Measurements from ENCODE around the gene ZNF511.
"Not testable (repeated sequence)": the region's sequence is repeated elsewhere in the genome, so short reads cannot be mapped to it uniquely, and the experiment has no call there.

The ZNF511 gene

DNA sequence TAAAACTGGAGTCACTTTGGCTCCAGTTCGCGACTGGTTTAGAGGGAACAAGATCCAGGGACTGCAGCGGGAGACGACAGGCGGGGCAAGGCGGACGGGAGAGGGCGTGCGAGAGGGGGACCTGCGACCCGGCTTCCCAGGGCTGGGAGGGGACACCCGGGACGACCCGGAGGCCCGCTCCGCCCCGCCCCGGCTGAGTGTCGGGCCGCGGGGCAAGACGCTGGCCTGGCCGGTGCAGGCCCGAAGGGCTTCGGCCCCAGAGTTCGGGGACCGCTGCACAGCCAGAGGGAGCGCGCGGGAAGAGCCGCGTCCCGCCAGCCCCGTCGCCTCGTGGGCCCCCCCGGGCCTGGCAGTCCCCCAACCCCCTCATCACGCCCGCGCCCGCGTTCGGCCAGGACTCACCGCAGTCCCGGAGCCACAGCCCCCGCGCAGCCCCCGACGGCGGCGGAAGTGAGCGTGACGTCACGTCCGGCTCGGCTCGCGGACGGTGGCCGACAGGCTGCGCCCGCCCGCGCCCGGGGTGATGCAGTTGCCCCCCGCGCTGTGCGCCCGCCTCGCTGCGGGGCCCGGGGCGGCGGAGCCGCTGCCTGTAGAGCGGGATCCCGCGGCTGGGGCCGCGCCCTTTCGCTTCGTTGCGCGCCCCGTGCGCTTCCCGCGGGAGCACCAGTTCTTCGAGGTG is at the start of gene ZNF511, which contains the start of gene TUBGCP2:
Gene ZNF511, plus strand, starts transcription at position 494 of the 679 bp plus-strand sequence. Its CDS starts 30 bp downstream, at position 524.
Gene TUBGCP2, minus strand, starts transcription at position 452 of the 679 bp plus-strand sequence. CDS start 5,931 bp downstream, outside the sequence.
- DNase-seq (ENCODE audit: low read depth in 2 of 3, low spot score in 1 of 3) = peak; percentile 74 to 80 (median 79)

GRCh38 chr10:133259602-133259989 is 49.1 kb upstream of the ZNF511 start:
- DNase-seq (ENCODE audit: low read depth in 2 of 3, low spot score in 1 of 3) = no peak

GRCh38 chr10:133260895-133261725 is 47.6 kb upstream of the ZNF511 start:
- DNase-seq (ENCODE audit: low read depth in 2 of 3, low spot score in 1 of 3) = peak; percentile 40 to 63 (median 61)

DNA sequence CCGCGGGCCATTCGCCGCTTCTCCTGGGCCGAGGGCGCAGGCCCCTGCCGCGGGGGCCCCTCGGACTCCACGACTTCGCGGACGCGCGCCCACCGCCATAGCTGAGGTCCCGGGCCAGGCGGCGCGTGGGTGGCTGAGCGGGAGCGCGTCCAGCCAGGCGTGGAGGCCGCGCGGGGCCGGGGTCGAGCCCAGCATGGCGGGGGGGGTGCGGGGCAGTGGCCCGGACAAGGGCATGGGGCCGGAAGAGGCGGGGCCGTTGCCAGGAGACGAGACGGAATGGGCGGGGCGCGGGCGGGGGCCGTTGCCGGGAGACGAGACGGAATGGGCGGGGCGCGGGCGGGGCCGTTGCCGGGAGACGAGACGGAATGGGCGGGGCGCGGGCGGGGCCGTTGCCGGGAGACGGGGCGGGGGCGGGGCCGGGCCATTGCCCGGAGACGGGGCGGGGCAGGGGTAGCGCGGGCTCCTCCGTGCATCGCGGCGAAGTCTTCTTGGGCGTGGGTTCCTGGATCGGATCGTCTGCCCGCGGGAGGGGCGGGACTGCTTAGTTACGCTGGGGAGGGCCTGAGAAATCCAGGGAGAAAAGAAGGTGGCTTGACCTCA is 46.9 kb upstream of the ZNF511 start:
- peak; percentile 72 to 86 (median 83) for DNase-seq (ENCODE audit: low read depth in 2 of 3, low spot score in 1 of 3)

DNA sequence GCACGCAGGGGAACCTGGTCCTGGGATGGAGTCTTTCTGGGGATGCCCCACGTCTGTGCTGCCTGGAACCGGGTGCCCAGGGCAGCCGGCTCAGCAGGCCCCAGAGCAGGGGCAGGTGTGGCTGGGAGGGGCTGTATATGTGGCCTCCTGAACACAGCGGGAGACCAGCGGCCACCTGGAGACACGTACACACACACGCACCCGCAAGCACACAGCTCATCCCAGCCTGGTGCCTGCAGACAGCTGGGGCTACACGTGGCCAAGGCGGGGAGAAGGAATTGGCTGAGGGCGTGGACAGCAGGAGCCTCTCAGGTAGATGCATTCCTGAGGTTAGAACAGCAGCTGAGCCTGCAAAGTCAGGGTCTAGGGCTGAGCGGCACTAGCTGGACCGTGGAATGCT is 46.0 kb upstream of the ZNF511 start:
- no peak for DNase-seq (ENCODE audit: low read depth in 2 of 3, low spot score in 1 of 3)

DNA sequence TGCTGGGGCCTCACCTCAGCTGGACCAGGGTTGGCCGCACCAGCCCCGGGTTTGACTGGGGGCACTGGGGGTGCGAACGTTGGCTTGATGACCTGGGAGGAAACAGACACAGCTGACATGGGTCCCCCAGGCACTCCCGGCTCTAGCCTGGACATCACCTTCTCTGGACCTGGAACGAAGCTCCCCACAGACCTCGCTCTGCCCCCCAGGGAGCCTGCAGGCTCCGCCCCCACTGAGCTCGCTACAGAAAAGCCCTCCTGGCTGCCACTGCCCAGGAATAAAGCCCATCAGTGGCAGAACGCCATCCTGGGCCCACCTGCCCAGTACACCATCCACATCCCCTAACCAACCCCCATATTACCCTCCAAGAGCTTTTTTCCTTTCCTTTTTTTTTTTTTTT is 45.0 kb upstream of the ZNF511 start:
- DNase-seq (ENCODE audit: low read depth in 2 of 3, low spot score in 1 of 3) = no peak

DNA sequence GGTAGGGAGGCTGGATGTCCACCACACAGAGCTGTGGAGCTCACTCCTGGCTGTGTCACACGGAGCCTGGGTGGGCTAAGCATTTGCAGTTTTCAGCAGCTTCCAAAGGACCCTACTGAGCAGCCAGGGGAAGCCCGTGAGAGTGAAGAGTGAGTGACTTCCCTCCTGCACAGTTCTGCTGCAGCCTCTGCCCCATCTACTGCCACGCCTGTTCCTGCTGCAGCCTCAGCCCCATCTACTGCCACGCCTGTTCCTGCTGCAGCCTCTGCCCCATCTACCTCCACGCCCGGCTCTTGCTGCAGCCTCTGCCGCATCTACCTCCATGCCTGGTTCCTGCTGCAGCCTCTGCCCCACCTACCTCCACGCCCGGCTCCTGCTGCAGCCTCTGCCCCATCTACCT is 44.3 kb upstream of the ZNF511 start:
- DNase-seq (ENCODE audit: low read depth in 2 of 3, low spot score in 1 of 3) = no peak

GRCh38 chr10:133265052-133265451 is 43.7 kb upstream of the ZNF511 start:
- not testable (repeated sequence) for DNase-seq (ENCODE audit: low read depth in 2 of 3, low spot score in 1 of 3)

GRCh38 chr10:133266056-133266795 is 42.5 kb upstream of the ZNF511 start:
- DNase-seq (ENCODE audit: low read depth in 2 of 3, low spot score in 1 of 3) = no peak

GRCh38 chr10:133267293-133267692 is 41.4 kb upstream of the ZNF511 start:
- no peak for DNase-seq (ENCODE audit: low read depth in 2 of 3, low spot score in 1 of 3)

DNA sequence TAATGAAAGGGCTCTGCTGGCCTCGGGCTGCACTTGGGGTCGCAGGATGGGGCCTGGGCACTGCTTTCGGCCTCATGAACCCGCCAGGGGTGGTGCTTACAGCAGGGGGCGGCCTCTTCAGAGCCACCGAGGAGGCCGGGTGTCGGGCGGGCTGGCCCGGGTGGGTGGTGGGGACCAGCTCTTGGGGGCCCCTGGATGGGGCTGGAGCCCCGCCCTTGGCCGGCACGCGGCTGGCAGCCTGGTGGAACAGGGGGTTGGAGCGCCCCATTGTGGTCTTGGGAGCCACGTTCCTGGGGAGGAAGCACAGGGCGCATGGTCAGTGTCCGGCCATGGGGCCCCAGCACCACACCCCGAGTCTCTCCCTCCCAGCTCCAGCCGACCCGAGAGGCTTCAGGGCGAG is 40.9 kb upstream of the ZNF511 start:
- no peak for DNase-seq (ENCODE audit: low read depth in 2 of 3, low spot score in 1 of 3)

GRCh38 chr10:133268532-133268931 is 40.2 kb upstream of the ZNF511 start:
- no peak for DNase-seq (ENCODE audit: low read depth in 2 of 3, low spot score in 1 of 3)

DNA sequence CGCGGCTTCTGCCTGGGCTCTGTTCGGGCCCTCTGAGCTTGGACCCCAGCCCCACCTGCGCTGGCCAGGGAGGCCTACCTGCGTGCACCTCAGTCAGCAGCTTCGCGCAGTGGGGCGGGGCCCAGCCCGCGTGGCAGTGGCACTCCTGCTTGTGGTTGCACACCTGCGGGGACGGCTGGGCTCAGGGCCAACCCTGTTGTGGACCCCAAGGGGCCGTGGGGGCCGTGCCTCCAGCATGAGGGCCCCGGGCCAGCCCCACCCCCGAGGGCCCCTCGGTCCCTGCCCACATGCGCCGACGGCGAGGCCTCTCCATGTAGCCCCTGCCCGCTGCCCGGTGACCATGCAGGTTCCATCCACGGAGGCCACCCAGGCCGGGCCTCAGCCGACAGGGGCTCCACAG is 39.3 kb upstream of the ZNF511 start:
- DNase-seq (ENCODE audit: low read depth in 2 of 3, low spot score in 1 of 3) = no peak

DNA sequence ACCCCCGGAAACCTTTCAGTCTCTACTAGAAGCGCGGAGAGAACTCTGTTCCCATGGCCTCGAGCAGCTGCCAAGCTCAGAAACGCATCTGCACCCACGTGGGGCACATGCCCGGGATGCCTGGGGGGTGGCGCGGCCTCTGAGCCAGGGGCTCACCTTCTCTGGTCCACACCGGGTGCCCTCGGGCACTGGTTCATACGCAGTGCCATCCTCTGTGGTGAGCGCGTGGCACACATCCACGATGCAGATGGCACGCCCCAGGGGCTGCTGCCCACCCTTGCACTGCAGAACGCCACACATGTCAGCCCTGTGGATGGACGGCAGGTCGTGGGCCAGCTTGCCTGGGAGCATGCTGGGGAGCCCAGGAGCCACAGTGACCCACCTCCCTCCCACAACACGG is 38.5 kb upstream of the ZNF511 start:
- DNase-seq (ENCODE audit: low read depth in 2 of 3, low spot score in 1 of 3) = no peak

GRCh38 chr10:133270773-133271297 is 37.9 kb upstream of the ZNF511 start:
- DNase-seq (ENCODE audit: low read depth in 2 of 3, low spot score in 1 of 3) = no peak

GRCh38 chr10:133271521-133272300 is 37.0 kb upstream of the ZNF511 start:
- no peak for DNase-seq (ENCODE audit: low read depth in 2 of 3, low spot score in 1 of 3)

- no peak for DNase-seq (ENCODE audit: low read depth in 2 of 3, low spot score in 1 of 3)
These were observed 36.3 kb upstream of the ZNF511 start for GRCh38 chr10:133272301-133272963.

- no peak for DNase-seq (ENCODE audit: low read depth in 2 of 3, low spot score in 1 of 3)
These were observed 35.7 kb upstream of the ZNF511 start for GRCh38 chr10:133272964-133273420.

DNA sequence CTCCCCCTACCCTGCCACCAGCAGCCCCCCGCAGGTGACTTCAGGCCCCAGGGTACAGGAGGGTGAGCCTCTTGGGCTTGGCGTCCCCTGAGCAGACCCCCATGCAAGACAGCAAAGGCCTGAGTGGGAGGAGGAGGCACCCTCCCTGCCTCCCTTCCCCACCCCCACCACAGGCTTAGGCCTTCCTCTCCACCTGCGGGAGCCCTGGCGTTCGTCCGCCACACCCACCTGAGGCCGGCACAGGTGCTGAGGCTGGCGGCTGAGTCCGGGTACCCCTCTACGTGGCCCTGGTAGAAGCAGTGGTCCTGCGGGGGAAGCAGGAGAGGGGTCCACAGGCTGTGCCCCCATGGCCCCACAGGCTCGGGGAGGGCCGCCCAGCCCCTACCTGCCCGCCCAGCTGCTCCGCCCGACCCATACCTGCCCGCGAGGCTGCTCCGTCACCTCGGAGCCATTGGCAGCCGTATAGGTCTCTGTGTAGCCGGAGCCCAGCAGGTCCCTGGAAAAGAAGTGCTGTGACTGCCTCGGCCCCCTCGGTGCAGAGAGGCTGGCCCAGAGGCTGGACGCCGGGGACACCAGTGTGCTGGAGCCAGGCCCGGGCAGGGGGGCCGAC is 35.1 kb upstream of the ZNF511 start:
- no peak for DNase-seq (ENCODE audit: low read depth in 2 of 3, low spot score in 1 of 3)

Data from stimulated activated CD4-positive, alpha-beta T cell treated with anti-CD3 and anti-CD28 coated beads, Interleukin-12 subunit alpha, Interleukin-12 subunit beta, amount 100 ng/mL, for 48 hours (primary cell).